NAMALWA (cell line): ENCODE results near the gene IPPK.
"Not testable (repeated sequence)": the region's sequence is repeated elsewhere in the genome, so short reads cannot be mapped to it uniquely, and the experiment has no call there.

Experiments
- DNase-seq: peaks from one replicate; pipeline ENCODE4 v3.0.0-alpha.2; 2015; ENCODE audit warnings: low spot score

Gene IPPK

DNA sequence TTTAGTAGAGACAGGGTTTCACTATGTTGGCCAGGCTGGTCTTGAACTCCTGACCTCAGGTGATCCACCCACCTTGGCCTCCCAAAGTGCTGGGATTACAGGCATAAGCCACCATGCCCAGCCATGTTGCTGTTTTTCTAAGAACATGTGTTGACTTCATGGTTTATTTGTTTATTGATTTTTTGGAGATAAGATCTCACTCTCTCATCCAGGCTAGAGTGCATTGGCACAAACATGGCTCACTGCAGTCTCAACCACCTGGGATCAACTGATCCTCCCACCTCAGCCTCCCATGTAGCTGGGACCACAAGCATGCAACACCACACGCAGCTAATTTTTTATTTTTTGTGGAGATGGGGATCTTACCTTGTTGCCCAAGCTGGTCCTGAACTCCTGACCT is 74.9 kb downstream of the IPPK start:
- DNase-seq, result not testable (repeated sequence)

DNA sequence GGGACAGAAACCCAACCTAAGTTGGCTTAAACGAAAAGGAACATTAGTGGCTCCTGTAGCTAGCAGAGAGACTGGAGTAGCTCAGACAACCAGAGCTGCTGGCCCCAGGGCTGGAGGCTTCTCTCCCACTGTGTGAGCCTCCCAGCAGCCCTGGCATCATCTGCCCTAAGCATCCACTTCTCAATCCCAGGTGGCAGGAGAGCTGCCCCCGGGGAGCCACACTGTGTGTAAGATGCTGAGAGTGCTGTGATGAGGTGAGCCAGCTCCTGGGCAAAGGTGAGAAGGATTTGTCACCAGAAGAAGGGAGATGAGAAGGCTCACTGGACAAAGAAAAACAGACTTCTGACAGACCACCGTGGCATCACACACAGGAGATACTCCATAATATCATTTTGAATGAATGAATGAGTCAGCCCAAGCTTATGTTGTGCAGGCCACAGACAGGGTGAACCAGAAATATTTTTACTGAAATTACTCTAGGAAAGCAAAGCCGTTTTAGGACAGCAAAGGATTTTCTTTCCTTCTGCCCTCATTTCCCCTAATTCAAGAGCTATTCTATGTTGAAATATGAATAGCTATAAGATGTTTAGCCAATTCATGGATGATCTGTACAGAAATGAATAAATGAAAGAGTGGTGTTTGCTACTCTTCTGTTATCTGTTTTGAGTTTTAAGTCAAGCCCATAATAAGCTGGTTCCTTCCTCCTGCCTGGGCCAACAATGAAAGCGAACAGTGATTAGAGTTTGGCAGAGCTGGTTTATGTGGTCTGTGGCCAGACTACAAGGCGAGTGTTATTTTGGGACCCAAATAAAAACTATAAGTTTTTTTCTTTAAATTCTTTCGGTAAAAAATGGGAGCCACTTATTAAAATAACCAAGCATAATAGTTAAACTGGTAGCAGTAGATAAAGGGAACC is 76.7 kb downstream of the IPPK start:
- no peak for DNase-seq

DNA sequence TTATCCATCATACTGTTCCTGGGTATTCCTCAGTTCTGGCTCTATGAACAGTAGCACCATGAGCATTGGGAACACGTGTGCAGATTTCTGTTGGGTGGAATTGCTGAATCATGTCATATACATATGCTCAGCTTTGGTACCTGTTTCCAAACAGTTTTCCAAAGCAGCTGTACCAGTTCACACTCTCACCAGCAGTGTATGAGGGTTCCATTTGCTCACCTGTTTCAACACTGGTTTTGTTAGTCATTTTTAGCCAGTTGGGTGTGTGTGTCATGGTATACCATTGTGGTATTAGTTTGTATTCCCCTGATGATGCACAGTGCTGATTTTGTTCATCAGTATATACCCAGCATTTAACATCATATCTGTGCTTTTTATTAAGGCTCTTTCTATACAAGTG is 77.4 kb downstream of the IPPK start:
- DNase-seq, result no peak

DNA sequence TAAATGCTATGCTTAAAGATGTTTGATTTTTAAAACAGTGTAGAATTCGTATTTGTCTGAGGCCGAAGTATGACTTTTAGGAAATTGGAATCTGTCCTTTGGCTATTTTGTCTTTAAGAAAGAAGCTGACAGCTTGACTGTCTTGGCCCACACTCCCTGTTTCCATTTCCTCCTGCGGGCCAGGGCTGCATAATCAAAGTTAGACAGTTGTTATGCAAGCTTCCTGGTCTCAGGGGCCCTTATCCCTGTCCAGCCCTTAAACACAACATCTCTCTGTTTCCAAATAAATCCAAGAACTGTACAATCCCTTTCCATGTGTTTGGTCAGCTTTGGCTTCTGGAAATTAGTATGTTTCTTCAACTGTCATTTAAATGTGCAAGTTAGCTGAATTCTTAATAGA is 79.6 kb downstream of the IPPK start:
- no peak for DNase-seq

DNA sequence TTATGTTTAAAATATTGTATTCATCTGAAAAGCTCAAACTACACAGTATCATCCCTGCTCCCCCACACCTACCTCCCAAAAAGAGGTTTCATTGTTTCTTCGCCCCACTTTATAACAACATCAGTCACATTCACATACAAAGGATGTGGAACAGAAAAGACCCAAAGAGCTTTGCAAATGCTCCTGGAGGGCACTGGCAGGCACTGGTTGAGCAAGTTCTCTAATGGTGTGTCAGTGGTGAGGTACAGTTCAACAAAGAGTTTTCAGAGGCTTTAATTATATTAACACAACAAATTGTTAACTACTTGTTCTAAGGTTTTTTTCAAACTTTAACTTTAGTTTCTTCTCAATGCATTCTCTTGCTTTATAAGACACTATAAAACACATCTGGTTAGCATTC is 80.0 kb downstream of the IPPK start:
- DNase-seq, result no peak

DNA sequence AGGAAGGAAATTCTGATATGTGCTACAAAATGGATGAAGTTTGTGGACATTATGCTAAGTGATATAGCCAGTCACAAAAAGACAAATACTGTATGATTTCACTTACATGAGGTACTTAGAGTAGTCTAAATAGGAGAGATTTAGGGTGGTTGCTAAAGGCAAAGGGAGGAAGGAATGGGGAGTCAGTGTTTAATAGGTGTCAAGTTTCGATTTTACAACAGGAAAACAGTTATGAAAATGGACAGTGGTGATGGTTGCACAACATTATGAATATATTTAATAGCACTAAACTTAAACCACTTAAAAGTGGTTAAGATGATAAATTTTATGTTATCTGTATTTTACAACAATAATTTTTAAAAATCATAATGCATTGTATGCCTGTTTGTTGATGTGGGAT is 93.8 kb downstream of the IPPK start:
- DNase-seq, result no peak

DNA sequence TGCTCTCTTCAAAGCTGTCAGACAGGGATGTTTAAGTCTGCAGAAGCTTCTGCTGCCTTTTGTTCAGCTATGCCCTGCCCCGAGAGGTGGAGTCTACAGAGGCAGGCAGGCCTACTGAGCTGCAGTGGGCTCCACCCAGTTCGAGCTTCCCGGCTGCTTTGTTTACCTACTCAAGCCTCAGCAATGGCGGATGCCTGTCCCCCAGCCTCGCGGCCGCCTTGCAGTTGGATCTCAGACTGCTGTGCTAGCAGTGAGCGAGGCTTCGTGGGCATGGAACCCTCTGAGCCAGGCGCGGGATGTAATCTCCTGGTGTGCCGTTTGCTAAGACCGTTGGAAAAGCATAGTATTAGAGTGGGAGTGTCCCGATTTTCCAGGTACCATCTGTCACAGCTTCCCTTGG is 96.3 kb downstream of the IPPK start:
- DNase-seq, result not testable (repeated sequence)

DNA sequence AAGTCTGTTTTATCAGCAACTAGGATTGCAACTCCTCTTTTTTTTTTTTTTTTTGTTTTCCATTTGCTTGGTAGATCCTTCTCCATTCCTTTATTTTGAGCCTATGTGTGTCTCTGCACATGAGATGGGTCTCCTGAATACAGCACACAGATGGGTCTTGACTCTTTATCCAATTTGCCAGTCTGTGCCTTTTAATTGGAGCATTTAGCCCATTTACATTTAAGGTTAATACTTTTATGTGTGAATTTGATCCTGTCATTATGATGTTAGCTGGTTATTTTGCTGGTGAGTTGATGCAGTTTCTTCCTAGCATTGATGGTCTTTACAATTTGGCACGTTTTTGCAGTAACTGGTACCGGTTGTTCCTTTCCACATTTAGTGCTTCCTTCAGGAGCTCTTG is 98.1 kb downstream of the IPPK start:
- DNase-seq, result not testable (repeated sequence)

DNA sequence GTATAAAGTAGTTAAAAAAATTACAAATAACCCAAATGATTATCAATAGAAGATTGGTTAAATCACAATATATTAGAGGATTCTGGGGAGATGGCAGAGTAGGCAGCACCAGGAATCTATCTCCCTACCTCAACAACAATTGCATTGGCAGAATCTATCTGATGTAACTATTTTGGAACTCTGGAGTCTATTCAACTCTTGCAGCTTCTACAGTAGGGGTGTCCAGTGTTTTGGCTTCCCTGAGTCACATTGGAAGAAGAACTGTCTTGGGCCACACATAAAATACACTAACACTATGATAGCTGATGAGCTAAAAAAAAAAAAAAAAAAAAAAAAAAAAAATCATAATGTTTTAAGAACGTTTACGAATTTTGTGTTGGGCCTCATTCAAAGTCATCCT is 104.9 kb downstream of the IPPK start:
- no peak for DNase-seq

DNA sequence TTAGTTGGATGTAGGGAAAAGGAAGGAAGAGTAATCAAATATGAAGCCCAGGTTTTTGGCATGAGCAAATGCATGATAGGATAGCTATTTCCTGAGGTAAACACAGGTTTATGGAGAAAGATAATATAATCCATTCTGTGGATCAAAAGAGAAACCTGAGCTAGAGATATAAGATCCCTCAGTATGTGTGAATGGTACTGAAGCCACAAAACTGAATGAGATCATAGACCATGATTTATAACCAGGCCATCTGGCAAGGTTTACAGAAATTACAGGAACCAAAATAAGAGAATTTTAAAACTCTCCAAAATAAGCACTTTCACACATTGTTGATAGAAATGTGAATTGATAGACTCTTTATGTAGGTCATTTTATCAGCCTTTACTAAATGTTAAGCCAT is 105.4 kb downstream of the IPPK start:
- no peak for DNase-seq
